K562 (cell line): ENCODE results near the gene LRP1-AS. TPM values are rescaled to one million over a fixed set of nuclear protein-coding genes. Genes with fewer than 3 reads are reported as not detected.

Experiments
- ATF3 ChIP-seq, 2 experiments: fragments of 450-650 bp in 1 of 2; sonication (generic) in 1 of 2; formaldehyde crosslinking in 1 of 2; IDR thresholded peaks in 1 of 2; conservative IDR thresholded peaks in 1 of 2; 2 replicates each; pipeline versions ENCODE4 v1.6.1 to v1.8.1; 2016 to 2023; ENCODE audit warnings: mild to moderate bottlenecking in 2 of 2, moderate library complexity in 2 of 2, inconsistent platforms in 1 of 2, missing genetic modification reagents in 1 of 2
- CTBP1 ChIP-seq: fragments of 450-650 bp; IDR thresholded peaks from 2 replicates; pipeline ENCODE4 v1.6.1; 2016; ENCODE audit warnings: borderline replicate concordance
- EGR1 ChIP-seq: fragments of 450-650 bp; conservative IDR thresholded peaks from 2 replicates; pipeline ENCODE4 v1.6.1; 2017; ENCODE audit warnings: mild to moderate bottlenecking
- ETV6 ChIP-seq, 3 experiments: fragments of 150-350 bp in 1 of 3; sonication (generic) in 1 of 3; formaldehyde crosslinking in 1 of 3; IDR thresholded peaks; 2 replicates each; pipeline versions ENCODE4 v1.6.1 to v1.8.0; 2014 to 2022; ENCODE audit warnings: borderline replicate concordance in 2 of 3, low read depth in 2 of 3, antibody characterized with exemption in 1 of 3, low read length in 1 of 3, mild to moderate bottlenecking in 1 of 3, missing genetic modification reagents in 1 of 3
- EZH2 ChIP-seq: IDR thresholded peaks from 2 replicates; pipeline ENCODE4 v1.6.1; 2012; ENCODE audit warnings: low read depth, mild to moderate bottlenecking, inconsistent platforms, low read length, borderline replicate concordance
- FOXK2 ChIP-seq, 2 experiments: fragments of 450-650 bp; IDR thresholded peaks in 1 of 2; conservative IDR thresholded peaks in 1 of 2; 2 replicates each; pipeline ENCODE4 v1.6.1; 2016; ENCODE audit warnings: low read depth in 2 of 2, mild to moderate bottlenecking in 1 of 2
- FOXP4 ChIP-seq: sonication (generic); formaldehyde crosslinking; IDR thresholded peaks from 2 replicates; pipeline ENCODE4 v1.8.0; 2022; ENCODE audit warnings: mild to moderate bottlenecking, missing genetic modification reagents, borderline replicate concordance
- FUS ChIP-seq: fragments of 200-400 bp; formaldehyde crosslinking; optimal IDR thresholded peaks from 2 replicates; pipeline ENCODE3; 2017; ENCODE audit warnings: low read depth, low read length
- HOXB6 ChIP-seq: fragments of 250-450 bp; sonication (Bioruptor Pico); IDR thresholded peaks from 2 replicates; pipeline ENCODE4 v1.5.1; 2022; ENCODE audit warnings: mild to moderate bottlenecking, borderline replicate concordance
- IRF1 ChIP-seq: sonication (generic); formaldehyde crosslinking; IDR thresholded peaks from 2 replicates; pipeline ENCODE4 v1.8.0; 2022; ENCODE audit warnings: missing genetic modification reagents, mild to moderate bottlenecking, borderline replicate concordance
- MBD2 ChIP-seq: sonication (generic); IDR thresholded peaks from 2 replicates; pipeline ENCODE4 v1.6.1; 2016; ENCODE audit warnings: low read depth, borderline replicate concordance
- MNT ChIP-seq, 2 experiments: fragments of 450-650 bp; conservative IDR thresholded peaks; 2 replicates each; pipeline ENCODE4 v1.6.1; 2017; ENCODE audit warnings: mild to moderate bottlenecking in 2 of 2, moderate library complexity in 2 of 2
- POU5F1 ChIP-seq: fragments of 150-350 bp; IDR thresholded peaks from 2 replicates; pipeline ENCODE4 v1.6.1; 2014; ENCODE audit warnings: borderline replicate concordance, low read length, low read depth, mild to moderate bottlenecking; ENCODE audit not compliant: partially characterized antibody
- RBM17 ChIP-seq: fragments of 200-400 bp; formaldehyde crosslinking; IDR thresholded peaks from 2 replicates; pipeline ENCODE4 v1.6.1; 2017; ENCODE audit warnings: low read depth, mild to moderate bottlenecking, low read length, borderline replicate concordance
- RFX1 ChIP-seq: fragments of 450-650 bp; IDR thresholded peaks from 2 replicates; pipeline ENCODE4 v1.6.1; 2016; ENCODE audit warnings: mild to moderate bottlenecking, moderate library complexity
- SP1 ChIP-seq: sonication (generic); formaldehyde crosslinking; IDR thresholded peaks from 2 replicates; pipeline ENCODE4 v1.8.1; 2022; ENCODE audit warnings: mild to moderate bottlenecking, missing genetic modification reagents
- ZNF583 ChIP-seq: fragments of 250-450 bp; sonication (Bioruptor Pico); IDR thresholded peaks from 2 replicates; pipeline ENCODE4 v1.4.0; 2020
- ZZZ3 ChIP-seq: fragments of 450-650 bp; IDR thresholded peaks from 2 replicates; pipeline ENCODE4 v1.6.1; 2016; ENCODE audit warnings: antibody characterized with exemption, mild to moderate bottlenecking, moderate library complexity
- polyA plus RNA-seq, 8 experiments: library from polyadenylated mRNA; depleted of rRNA in 4 of 8; stranded (reverse) in 5 of 8; unstranded in 3 of 8; fragments of >200 nt; fragmentation: Nextera tagmentation in 2 of 8; fragmentation: Illumina TruSeq in 1 of 8; extraction: Ambion mirVana in 2 of 8; extraction: Trizol in 1 of 8; gene quantifications; 2 replicates each; pipeline versions ENCODE4 v1.2.1 to v1.2.3, GENCODE V29; 2011 to 2014; ENCODE audit warnings: inconsistent platforms in 1 of 8, missing spikeins in 1 of 8
- total RNA-seq, 7 experiments: library from RNA; depleted of rRNA in 6 of 7; stranded (reverse); fragments of >200 nt in 6 of 7; fragmentation: Illumina TruSeq in 2 of 7; extraction: Trizol in 2 of 7; gene quantifications; 2 replicates each; pipeline versions ENCODE4 v1.2.1 to v1.2.3, GENCODE V29; 2011 to 2021; ENCODE audit warnings: low replicate concordance in 1 of 7

LRP1-AS gene
- total and polyA plus RNA-seq, 9 of the 15 experiments (the other 6 are each of a cell fraction or from before 2014, with no cell fraction given): not detected

GRCh38 chr12:57101892-57102695 is 45.3 kb downstream of the LRP1-AS start (continued):
- no peak for TF ChIP-seq FOXP4
- TF ChIP-seq FOXK2 (conservative IDR thresholded peaks at IDR 0.05 in 1 of 2, IDR thresholded peaks at IDR 0.05 in 1 of 2; ENCODE audit: low read depth in 2 of 2): peak in 1 of 2 experiments; percentile 35; a peak in 2 of 4 replicates
- no peak for TF ChIP-seq HOXB6
- no peak for TF ChIP-seq POU5F1
- TF ChIP-seq ATF3 (IDR thresholded peaks at IDR 0.05): peak; percentile 83
- no peak for TF ChIP-seq ATF3 (CRISPR knock-in tag; conservative IDR thresholded peaks at IDR 0.05)
- TF ChIP-seq RBM17: no peak
- TF ChIP-seq EZH2: no peak
- peak in 1 of 2 experiments; percentile 49; a peak in 1 of 4 replicates for TF ChIP-seq MNT (conservative IDR thresholded peaks at IDR 0.05)
- peak; percentile 71 for TF ChIP-seq CTBP1
- TF ChIP-seq ETV6 (IDR thresholded peaks at IDR 0.05; ENCODE audit: borderline replicate concordance in 1 of 2, low read depth in 2 of 2, low read length in 1 of 2): no peak
- no peak for TF ChIP-seq ETV6 (CRISPR knock-in tag; IDR thresholded peaks at IDR 0.05; ENCODE audit: borderline replicate concordance)
- TF ChIP-seq FUS: no peak
- TF ChIP-seq EGR1: no peak
- TF ChIP-seq IRF1: no peak
- TF ChIP-seq ZNF583 (CRISPR knock-in tag): no peak
- TF ChIP-seq ZZZ3: no peak
- no peak for TF ChIP-seq MBD2
- TF ChIP-seq SP1: 0 out of 2 replicates have a peak, but pooled peaks have one; percentile 18
- TF ChIP-seq RFX1: no peak
